Loucy (cell line): ENCODE results near the gene CAMK2G.

Experiments
- H2AFZ ChIP-seq: fragments of 200-600 bp; sonication (generic); 2 replicates; pipeline ENCODE4 v1.6.0; 2016; ENCODE audit warnings: antibody characterized with exemption, mild to moderate bottlenecking, low read length, moderate library complexity
- H3F3A ChIP-seq: fragments of 200-600 bp; 2 replicates; pipeline ENCODE4 v1.6.0; 2016; ENCODE audit warnings: antibody characterized with exemption, low read depth, mild to moderate bottlenecking
- H3K27me3 ChIP-seq: fragments of 200-600 bp; sonication (generic); 2 replicates; pipeline ENCODE4 v1.6.1; 2014; ENCODE audit warnings: low read length, mild to moderate bottlenecking; ENCODE audit not compliant: insufficient read depth, poor library complexity, severe bottlenecking
- H3K36me3 ChIP-seq: fragments of 200-600 bp; sonication (generic); 2 replicates; pipeline ENCODE4 v1.6.1; 2016; ENCODE audit warnings: low read length; ENCODE audit not compliant: insufficient read depth
- H3K4me1 ChIP-seq: fragments of 200-600 bp; sonication (generic); 2 replicates; pipeline ENCODE4 v1.5.1; 2014; ENCODE audit warnings: low read length, mild to moderate bottlenecking; ENCODE audit not compliant: insufficient read depth, poor library complexity, severe bottlenecking
- H3K4me2 ChIP-seq: fragments of 200-600 bp; sonication (generic); 2 replicates; pipeline ENCODE4 v1.6.0; 2014; ENCODE audit warnings: antibody characterized with exemption, low read length, low read depth, mild to moderate bottlenecking; ENCODE audit not compliant: poor library complexity, severe bottlenecking
- H3K4me3 ChIP-seq: fragments of 200-600 bp; sonication (generic); 2 replicates; pipeline ENCODE4 v1.5.1; 2014; ENCODE audit warnings: low read length, mild to moderate bottlenecking, mixed read lengths; ENCODE audit not compliant: poor library complexity, severe bottlenecking
- H3K79me2 ChIP-seq: fragments of 200-600 bp; sonication (generic); 2 replicates; pipeline ENCODE4 v1.6.1; 2014; ENCODE audit warnings: low read length; ENCODE audit not compliant: insufficient read depth
- H3K9ac ChIP-seq: fragments of 200-600 bp; sonication (generic); 2 replicates; pipeline ENCODE4 v1.6.0; 2014; ENCODE audit warnings: mild to moderate bottlenecking, low read depth, low read length, moderate library complexity; ENCODE audit not compliant: poor library complexity, severe bottlenecking
- H3K9me2 ChIP-seq: fragments of 200-600 bp; sonication (generic); replicated peaks from 2 replicates; pipeline ENCODE4 v1.6.1; 2016; ENCODE audit warnings: low read depth, low read length, mixed read lengths
- H3K9me3 ChIP-seq: fragments of 200-600 bp; sonication (generic); 2 replicates; pipeline ENCODE4 v1.6.1; 2014; ENCODE audit warnings: mild to moderate bottlenecking, antibody characterized with exemption, low read length, low read depth; ENCODE audit not compliant: insufficient read depth
- H4K20me1 ChIP-seq: fragments of 200-600 bp; sonication (generic); 2 replicates; pipeline ENCODE4 v1.6.0; 2014; ENCODE audit warnings: antibody characterized with exemption, low read length, mild to moderate bottlenecking; ENCODE audit not compliant: insufficient read depth, poor library complexity, severe bottlenecking
- EZH2phosphoT487 ChIP-seq: fragments of 200-600 bp; IDR thresholded peaks from 2 replicates; pipeline ENCODE4 v1.6.1; 2018; ENCODE audit warnings: antibody characterized with exemption, mild to moderate bottlenecking, moderate library complexity, borderline replicate concordance
- TF ChIP-seq, protein P1 (sequence below): fragments of 200-600 bp; sonication (generic); conservative IDR thresholded peaks from 2 replicates; pipeline ENCODE4 v1.5.1; 2014; ENCODE audit warnings: mild to moderate bottlenecking, antibody characterized with exemption, low read length

Gene CAMK2G

DNA sequence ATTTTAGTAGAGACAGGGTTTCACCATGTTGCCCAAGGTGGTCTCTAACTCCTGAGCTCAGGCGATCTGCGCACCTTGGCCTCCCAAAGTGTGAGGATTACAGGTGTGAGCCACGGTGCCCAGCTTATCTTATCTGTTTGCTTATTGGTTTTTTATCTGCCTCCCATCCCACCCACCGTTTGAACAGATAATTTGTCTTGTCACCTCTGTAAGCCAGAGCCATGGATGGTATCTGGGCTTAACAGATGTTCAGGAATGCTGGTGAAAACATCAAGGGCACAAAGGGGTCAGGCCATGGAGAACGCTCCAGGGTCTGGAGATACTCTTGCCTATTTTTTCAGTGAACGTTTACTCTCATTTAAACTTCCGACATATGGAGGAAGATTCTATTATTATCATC is 51.0 kb downstream of the CAMK2G start:
- H3F3A ChIP-seq: no peaks in the 10 kb centered on the region
- TF ChIP-seq, protein P1, sequence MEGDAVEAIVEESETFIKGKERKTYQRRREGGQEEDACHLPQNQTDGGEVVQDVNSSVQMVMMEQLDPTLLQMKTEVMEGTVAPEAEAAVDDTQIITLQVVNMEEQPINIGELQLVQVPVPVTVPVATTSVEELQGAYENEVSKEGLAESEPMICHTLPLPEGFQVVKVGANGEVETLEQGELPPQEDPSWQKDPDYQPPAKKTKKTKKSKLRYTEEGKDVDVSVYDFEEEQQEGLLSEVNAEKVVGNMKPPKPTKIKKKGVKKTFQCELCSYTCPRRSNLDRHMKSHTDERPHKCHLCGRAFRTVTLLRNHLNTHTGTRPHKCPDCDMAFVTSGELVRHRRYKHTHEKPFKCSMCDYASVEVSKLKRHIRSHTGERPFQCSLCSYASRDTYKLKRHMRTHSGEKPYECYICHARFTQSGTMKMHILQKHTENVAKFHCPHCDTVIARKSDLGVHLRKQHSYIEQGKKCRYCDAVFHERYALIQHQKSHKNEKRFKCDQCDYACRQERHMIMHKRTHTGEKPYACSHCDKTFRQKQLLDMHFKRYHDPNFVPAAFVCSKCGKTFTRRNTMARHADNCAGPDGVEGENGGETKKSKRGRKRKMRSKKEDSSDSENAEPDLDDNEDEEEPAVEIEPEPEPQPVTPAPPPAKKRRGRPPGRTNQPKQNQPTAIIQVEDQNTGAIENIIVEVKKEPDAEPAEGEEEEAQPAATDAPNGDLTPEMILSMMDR: no peak
- no peak for TF ChIP-seq EZH2phosphoT487
- no peak overlapping the region for H3K4me3 ChIP-seq
- no peaks in the 10 kb centered on the region for H3K9me3 ChIP-seq
- no peaks in the 10 kb centered on the region for H3K79me2 ChIP-seq
- H3K4me2 ChIP-seq: no peak overlapping the region
- H3K4me1 ChIP-seq: no peaks in the 10 kb centered on the region
- no peak overlapping the region for H3K9ac ChIP-seq
- no peaks in the 10 kb centered on the region for H3K9me2 ChIP-seq
- peaks cover 68% of the 10 kb centered on the region; the same call in 1 of the 2 replicates for H3K36me3 ChIP-seq
- no peak overlapping the region for H2AFZ ChIP-seq
- H4K20me1 ChIP-seq: no peaks in the 10 kb centered on the region
- no peaks in the 10 kb centered on the region for H3K27me3 ChIP-seq

DNA sequence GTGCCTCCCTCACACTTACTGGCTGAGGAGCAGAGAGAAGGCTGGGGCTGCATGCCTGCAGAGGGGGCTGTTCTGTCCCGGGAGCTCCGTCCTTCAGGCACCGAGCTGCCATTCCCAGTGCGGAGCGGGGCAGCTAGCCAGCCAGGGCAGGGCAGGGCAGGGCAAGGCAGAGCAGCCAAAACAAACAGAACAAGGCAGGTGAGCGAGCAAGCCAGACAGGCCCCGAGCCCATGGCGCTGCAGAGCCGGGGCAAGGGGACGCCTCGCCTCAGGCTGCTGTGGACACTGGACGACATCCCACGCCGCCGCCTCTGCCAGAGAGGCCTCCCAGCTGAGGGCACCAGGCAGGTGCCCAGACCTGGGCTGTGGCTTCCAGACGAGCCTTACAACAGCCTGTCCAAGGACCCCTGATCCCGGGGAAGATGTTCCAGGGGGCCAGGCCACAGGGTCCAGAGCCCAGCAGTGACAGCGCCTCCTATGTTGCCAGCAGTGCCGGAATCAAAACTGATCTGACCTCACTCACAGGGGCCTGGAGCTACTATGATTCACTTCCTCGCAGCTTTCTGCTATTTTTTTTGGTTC is 54.8 kb downstream of the CAMK2G start:
- H3K36me3 ChIP-seq: peaks cover 70% of the 10 kb centered on the region; the same call in 1 of the 2 replicates
- no peaks in the 10 kb centered on the region for H4K20me1 ChIP-seq
- H3K9me2 ChIP-seq: no peaks in the 10 kb centered on the region
- H3K9ac ChIP-seq: no peak overlapping the region
- H3F3A ChIP-seq: 0 out of 2 replicates have a peak, but pooled peaks cover 2% of the 10 kb centered on the region
- no peak overlapping the region for H2AFZ ChIP-seq
- H3K9me3 ChIP-seq: no peaks in the 10 kb centered on the region
- no peaks in the 10 kb centered on the region for H3K27me3 ChIP-seq
- no peak overlapping the region for H3K4me3 ChIP-seq
- no peak for TF ChIP-seq EZH2phosphoT487
- TF ChIP-seq, protein P1: no peak
- H3K79me2 ChIP-seq: no peaks in the 10 kb centered on the region
- no peak overlapping the region for H3K4me2 ChIP-seq
- H3K4me1 ChIP-seq: no peaks in the 10 kb centered on the region

DNA sequence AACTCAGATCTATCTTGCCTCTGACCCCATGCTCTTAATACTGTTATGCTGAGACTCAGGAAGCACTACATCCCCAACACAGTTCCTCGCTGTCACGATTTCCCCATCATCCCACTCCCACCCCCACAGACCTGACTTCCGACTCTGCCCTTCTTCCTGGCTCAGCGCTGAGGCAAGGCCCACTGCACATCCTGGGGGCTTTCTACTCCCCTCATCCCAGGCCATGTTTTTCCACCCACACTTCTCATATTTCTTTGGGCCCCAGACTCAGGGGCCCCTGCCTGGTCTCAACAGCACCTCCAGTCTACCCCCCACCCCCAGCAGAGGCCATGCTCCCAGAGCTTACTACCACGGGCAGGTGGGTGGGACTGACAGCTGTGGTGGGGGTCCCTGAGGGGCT is 55.3 kb downstream of the CAMK2G start:
- peaks cover 64% of the 10 kb centered on the region; the same call in 1 of the 2 replicates for H3K36me3 ChIP-seq
- H3K4me1 ChIP-seq: no peaks in the 10 kb centered on the region

More for the DNA sequence above, 55.3 kb downstream of the CAMK2G start:
- H3K9ac ChIP-seq: no peak overlapping the region
- H3F3A ChIP-seq: 0 out of 2 replicates have a peak, but pooled peaks cover 2% of the 10 kb centered on the region
- TF ChIP-seq EZH2phosphoT487: no peak
- TF ChIP-seq, protein P1: no peak
- no peaks in the 10 kb centered on the region for H4K20me1 ChIP-seq
- H2AFZ ChIP-seq: no peak overlapping the region
- no peaks in the 10 kb centered on the region for H3K9me2 ChIP-seq
- H3K4me3 ChIP-seq: no peak overlapping the region
- no peaks in the 10 kb centered on the region for H3K9me3 ChIP-seq
- no peak overlapping the region for H3K4me2 ChIP-seq
- H3K27me3 ChIP-seq: no peaks in the 10 kb centered on the region
- no peaks in the 10 kb centered on the region for H3K79me2 ChIP-seq
